ENCODE results near the gene CEP104.

The CEP104 gene

GRCh38 chr1:3851292-3851691 is 5.7 kb downstream of the CEP104 start:
- no peak overlapping the region for H3K4me3 ChIP-seq (ENCODE audit: low read length in 2 of 2)
- H2AFZ ChIP-seq (ENCODE audit: low read length): no peak overlapping the region
- no CpG with 5 or more reads among the region's 6 CpGs for WGBS, 2 donors (ENCODE audit: extremely low coverage in 2 of 2, insufficient read length in 2 of 2, insufficient replicate concordance in 1 of 2)
- H3K36me3 ChIP-seq (replicated peaks in 1 of 2; ENCODE audit: control insufficient read depth in 2 of 2, insufficient read depth in 2 of 2, low read length in 2 of 2): peaks cover 8 to 38% of the 10 kb centered on the region in 2 donors
- H3K9ac ChIP-seq (ENCODE audit: low read depth, low read length, poor library complexity): no peak overlapping the region
- no peak overlapping the region for H3K18ac ChIP-seq (ENCODE audit: low read length)
- H3K79me1 ChIP-seq (ENCODE audit: low read depth, low read length): no peaks in the 10 kb centered on the region
- no peak overlapping the region for H2AK5ac ChIP-seq (ENCODE audit: low read depth, low read length)
- no peaks in the 10 kb centered on the region for H3K27me3 ChIP-seq (ENCODE audit: control insufficient read depth in 3 of 3, insufficient read depth in 3 of 3, low read depth in 1 of 3, low read length in 3 of 3)
- no peak overlapping the region for H3K4ac ChIP-seq (ENCODE audit: low read length)
- no peak overlapping the region for H2BK12ac ChIP-seq (ENCODE audit: low read length)
- no peak overlapping the region for H3K23ac ChIP-seq (ENCODE audit: low read depth, low read length, poor library complexity)
- no peaks in the 10 kb centered on the region for H3K4me1 ChIP-seq (ENCODE audit: control insufficient read depth in 2 of 2, insufficient read depth in 1 of 2, low read depth in 1 of 2, low read length in 2 of 2)
- H3K9me3 ChIP-seq (replicated peaks in 1 of 2; ENCODE audit: control insufficient read depth in 2 of 2, insufficient read depth in 1 of 2, low read depth in 1 of 2, low read length in 2 of 2): no peaks in the 10 kb centered on the region
- no peak overlapping the region for H4K8ac ChIP-seq (ENCODE audit: low read depth, low read length)
- H2BK120ac ChIP-seq (ENCODE audit: low read depth, low read length): no peak overlapping the region
- no peak overlapping the region for H3K27ac ChIP-seq (replicated peaks; ENCODE audit: low read length)
- no peak overlapping the region for H3K14ac ChIP-seq (ENCODE audit: low read length)
- no peak overlapping the region for H4K91ac ChIP-seq (ENCODE audit: low read depth, low read length, poor library complexity)
- DNase-seq (ENCODE audit: low spot score): no peak
- H2BK15ac ChIP-seq (ENCODE audit: low read length): no peak overlapping the region
- H2BK5ac ChIP-seq (ENCODE audit: low read length): no peak overlapping the region
- H3K4me2 ChIP-seq (ENCODE audit: insufficient read depth, low read length, poor library complexity, severe bottlenecking): no peak overlapping the region

GRCh38 chr1:3850857-3851256 is 6.2 kb downstream of the CEP104 start:
- Histone ChIP-seq H3K9ac (ENCODE audit: low read depth, low read length, poor library complexity) (no peak overlapping the region), H2BK15ac (ENCODE audit: low read length) (no peak overlapping the region), H3K36me3 (replicated peaks in 1 of 2; ENCODE audit: control insufficient read depth in 2 of 2, insufficient read depth in 2 of 2, low read length in 2 of 2) (peaks cover 8 to 38% of the 10 kb centered on the region in 2 donors), H4K91ac (ENCODE audit: low read depth, low read length, poor library complexity) (no peak overlapping the region), H3K14ac (ENCODE audit: low read length) (no peak overlapping the region), H2BK12ac (ENCODE audit: low read length) (no peak overlapping the region), H3K4me1 (ENCODE audit: control insufficient read depth in 2 of 2, insufficient read depth in 1 of 2, low read depth in 1 of 2, low read length in 2 of 2) (peaks cover 0 to 2% of the 10 kb centered on the region in 2 donors), H3K4me3 (ENCODE audit: low read length in 2 of 2) (no peak overlapping the region), H2BK5ac (ENCODE audit: low read length) (no peak overlapping the region), H3K18ac (ENCODE audit: low read length) (no peak overlapping the region), H3K27ac (replicated peaks; ENCODE audit: low read length) (no peak overlapping the region), H3K4me2 (ENCODE audit: insufficient read depth, low read length, poor library complexity, severe bottlenecking) (no peak overlapping the region), H3K9me3 (replicated peaks in 1 of 2; ENCODE audit: control insufficient read depth in 2 of 2, insufficient read depth in 1 of 2, low read depth in 1 of 2, low read length in 2 of 2) (no peaks in the 10 kb centered on the region), H2AFZ (ENCODE audit: low read length) (no peak overlapping the region), H2AK5ac (ENCODE audit: low read depth, low read length) (no peak overlapping the region), H4K8ac (ENCODE audit: low read depth, low read length) (no peak overlapping the region), H2BK120ac (ENCODE audit: low read depth, low read length) (no peak overlapping the region), H3K4ac (ENCODE audit: low read length) (no peak overlapping the region), H3K79me1 (ENCODE audit: low read depth, low read length) (no peaks in the 10 kb centered on the region), H3K23ac (ENCODE audit: low read depth, low read length, poor library complexity) (no peak overlapping the region), H3K27me3 (ENCODE audit: control insufficient read depth in 3 of 3, insufficient read depth in 3 of 3, low read depth in 1 of 3, low read length in 3 of 3) (no peaks in the 10 kb centered on the region)
- WGBS, 2 donors (ENCODE audit: extremely low coverage in 2 of 2, insufficient read length in 2 of 2, insufficient replicate concordance in 1 of 2): no CpG with 5 or more reads among the region's 12 CpGs
- no peak for DNase-seq (ENCODE audit: low spot score)

GRCh38 chr1:3847081-3847480 is 9.9 kb downstream of the CEP104 start:
- H3K27me3 ChIP-seq (ENCODE audit: control insufficient read depth in 3 of 3, insufficient read depth in 3 of 3, low read depth in 1 of 3, low read length in 3 of 3): no peaks in the 10 kb centered on the region
- H2BK15ac ChIP-seq (ENCODE audit: low read length): no peak overlapping the region
- H3K14ac ChIP-seq (ENCODE audit: low read length): no peak overlapping the region
- no peak overlapping the region for H2BK5ac ChIP-seq (ENCODE audit: low read length)
- no peak overlapping the region for H4K8ac ChIP-seq (ENCODE audit: low read depth, low read length)
- H3K4me3 ChIP-seq (ENCODE audit: low read length in 2 of 2): no peak overlapping the region
- H3K4ac ChIP-seq (ENCODE audit: low read length): no peak overlapping the region
- no peak overlapping the region for H3K9ac ChIP-seq (ENCODE audit: low read depth, low read length, poor library complexity)
- no peak overlapping the region for H2AFZ ChIP-seq (ENCODE audit: low read length)
- no peak overlapping the region for H3K18ac ChIP-seq (ENCODE audit: low read length)
- DNase-seq (ENCODE audit: low spot score): no peak
- H3K23ac ChIP-seq (ENCODE audit: low read depth, low read length, poor library complexity): no peak overlapping the region
- H3K4me1 ChIP-seq (ENCODE audit: control insufficient read depth in 2 of 2, insufficient read depth in 1 of 2, low read depth in 1 of 2, low read length in 2 of 2): peaks cover 0 to 2% of the 10 kb centered on the region in 2 donors
- no peak overlapping the region for H2AK5ac ChIP-seq (ENCODE audit: low read depth, low read length)
- H4K91ac ChIP-seq (ENCODE audit: low read depth, low read length, poor library complexity): no peak overlapping the region
- H3K9me3 ChIP-seq (replicated peaks in 1 of 2; ENCODE audit: control insufficient read depth in 2 of 2, insufficient read depth in 1 of 2, low read depth in 1 of 2, low read length in 2 of 2): no peaks in the 10 kb centered on the region
- no peaks in the 10 kb centered on the region for H3K79me1 ChIP-seq (ENCODE audit: low read depth, low read length)
- no peak overlapping the region for H2BK120ac ChIP-seq (ENCODE audit: low read depth, low read length)
- H3K36me3 ChIP-seq (replicated peaks in 1 of 2; ENCODE audit: control insufficient read depth in 2 of 2, insufficient read depth in 2 of 2, low read length in 2 of 2): peaks cover 14 to 51% of the 10 kb centered on the region in 2 donors
- H2BK12ac ChIP-seq (ENCODE audit: low read length): no peak overlapping the region
- no peak overlapping the region for H3K4me2 ChIP-seq (ENCODE audit: insufficient read depth, low read length, poor library complexity, severe bottlenecking)
- H3K27ac ChIP-seq (replicated peaks; ENCODE audit: low read length): peak overlapping the region; percentile 44
- no CpG with 5 or more reads among the region's 6 CpGs for WGBS, 2 donors (ENCODE audit: extremely low coverage in 2 of 2, insufficient read length in 2 of 2, insufficient replicate concordance in 1 of 2)

GRCh38 chr1:3846541-3846940 is 10.5 kb downstream of the CEP104 start:
- WGBS, 2 donors (ENCODE audit: extremely low coverage in 2 of 2, insufficient read length in 2 of 2, insufficient replicate concordance in 1 of 2): no CpG with 5 or more reads among the region's 3 CpGs
- no peak overlapping the region for H4K8ac ChIP-seq (ENCODE audit: low read depth, low read length)
- no peak overlapping the region for H3K4me2 ChIP-seq (ENCODE audit: insufficient read depth, low read length, poor library complexity, severe bottlenecking)
- no peaks in the 10 kb centered on the region for H3K9me3 ChIP-seq (replicated peaks in 1 of 2; ENCODE audit: control insufficient read depth in 2 of 2, insufficient read depth in 1 of 2, low read depth in 1 of 2, low read length in 2 of 2)
- peak overlapping the region; percentile 44 for H3K27ac ChIP-seq (replicated peaks; ENCODE audit: low read length)
- no peak overlapping the region for H2BK5ac ChIP-seq (ENCODE audit: low read length)
- no peak overlapping the region for H3K4ac ChIP-seq (ENCODE audit: low read length)
- peak; percentile 33 for DNase-seq (ENCODE audit: low spot score)
- no peak overlapping the region for H2AFZ ChIP-seq (ENCODE audit: low read length)
- H2BK120ac ChIP-seq (ENCODE audit: low read depth, low read length): no peak overlapping the region
- H3K27me3 ChIP-seq (ENCODE audit: control insufficient read depth in 3 of 3, insufficient read depth in 3 of 3, low read depth in 1 of 3, low read length in 3 of 3): no peaks in the 10 kb centered on the region
- no peak overlapping the region for H3K14ac ChIP-seq (ENCODE audit: low read length)
- peaks cover 15 to 49% of the 10 kb centered on the region in 2 donors for H3K36me3 ChIP-seq (replicated peaks in 1 of 2; ENCODE audit: control insufficient read depth in 2 of 2, insufficient read depth in 2 of 2, low read length in 2 of 2)
- H2AK5ac ChIP-seq (ENCODE audit: low read depth, low read length): no peak overlapping the region
- H4K91ac ChIP-seq (ENCODE audit: low read depth, low read length, poor library complexity): no peak overlapping the region
- no peak overlapping the region for H3K18ac ChIP-seq (ENCODE audit: low read length)
- H3K79me1 ChIP-seq (ENCODE audit: low read depth, low read length): no peaks in the 10 kb centered on the region
- H2BK12ac ChIP-seq (ENCODE audit: low read length): no peak overlapping the region
- no peak overlapping the region for H3K4me3 ChIP-seq (ENCODE audit: low read length in 2 of 2)
- no peak overlapping the region for H2BK15ac ChIP-seq (ENCODE audit: low read length)
- no peak overlapping the region for H3K9ac ChIP-seq (ENCODE audit: low read depth, low read length, poor library complexity)
- no peak overlapping the region for H3K23ac ChIP-seq (ENCODE audit: low read depth, low read length, poor library complexity)
- peaks cover 0 to 2% of the 10 kb centered on the region in 2 donors for H3K4me1 ChIP-seq (ENCODE audit: control insufficient read depth in 2 of 2, insufficient read depth in 1 of 2, low read depth in 1 of 2, low read length in 2 of 2)

Data from neuronal stem cell (in vitro differentiated cells).